ENCODE measurements around the gene ATP13A5.

Gene ATP13A5

DNA sequence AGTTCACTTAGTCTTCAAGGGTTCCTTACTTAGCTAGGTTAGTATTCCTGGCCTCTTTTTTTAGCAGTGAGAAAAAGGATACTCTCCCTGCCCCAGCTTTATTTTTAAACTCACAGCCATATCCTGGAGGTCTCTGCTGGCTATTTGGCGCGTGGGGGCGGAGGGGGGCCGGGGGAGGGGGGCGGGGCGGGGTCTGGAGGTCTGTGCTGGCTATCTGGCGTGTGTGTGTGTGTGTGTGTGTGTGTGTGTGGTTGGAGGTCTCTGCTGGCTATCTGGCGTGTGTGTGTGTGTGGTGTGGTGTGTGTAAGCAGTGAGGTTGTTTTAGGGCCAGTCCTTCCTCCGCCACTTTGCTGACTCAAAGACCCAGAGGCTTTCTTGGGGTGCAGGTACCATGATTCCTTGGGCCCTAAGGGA, 138.1 kb downstream of the ATP13A5 start:
- no peak overlapping the region for H3K27ac ChIP-seq (ENCODE audit: insufficient read depth, low read depth, low read length, poor library complexity, severe bottlenecking)
- H3K4me3 ChIP-seq (ENCODE audit: insufficient read depth, low read depth, low read length), result peak overlapping the region; percentile 56

DNA sequence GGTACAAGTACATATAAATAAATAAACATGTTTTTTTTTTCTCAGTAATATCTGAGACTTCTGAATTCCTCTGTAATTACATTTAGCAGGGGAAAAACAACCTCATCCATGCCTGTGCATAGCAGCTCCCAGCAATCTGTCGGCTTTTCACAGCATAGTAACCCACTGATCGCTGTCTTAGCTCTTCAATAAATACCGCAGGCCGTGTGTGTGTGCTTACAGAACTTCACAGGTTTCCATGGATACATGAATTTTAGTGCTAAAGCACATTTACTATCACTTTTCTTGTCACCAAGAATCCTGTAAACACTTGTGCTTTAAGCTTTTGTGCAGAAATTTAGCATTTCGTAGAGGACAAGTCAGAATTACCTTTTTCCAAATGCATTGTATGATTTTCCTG, 141.5 kb downstream of the ATP13A5 start:
- WGBS, 2 experiments, result 84 to 90% methylated on average over 5 of the region's 5 CpGs
- Histone ChIP-seq H3K4me1 (ENCODE audit: control insufficient read depth, insufficient read depth, low read length) (no peaks in the 10 kb centered on the region), H3K27ac (ENCODE audit: insufficient read depth, low read depth, low read length, poor library complexity, severe bottlenecking) (no peak overlapping the region), H3K9me3 (ENCODE audit: control insufficient read depth, low read length) (no peaks in the 10 kb centered on the region), H3K36me3 (ENCODE audit: control insufficient read depth, insufficient read depth, low read length) (no peaks in the 10 kb centered on the region), H3K4me3 (ENCODE audit: insufficient read depth, low read depth, low read length) (no peak overlapping the region), H3K27me3 (ENCODE audit: control insufficient read depth, insufficient read depth, low read length, poor library complexity, severe bottlenecking) (peaks cover 10% of the 10 kb centered on the region)

More for the DNA sequence above, 138.1 kb downstream of the ATP13A5 start:
- no peaks in the 10 kb centered on the region for H3K36me3 ChIP-seq (ENCODE audit: control insufficient read depth, insufficient read depth, low read length)
- no peaks in the 10 kb centered on the region for H3K9me3 ChIP-seq (ENCODE audit: control insufficient read depth, low read length)
- H3K27me3 ChIP-seq (ENCODE audit: control insufficient read depth, insufficient read depth, low read length, poor library complexity, severe bottlenecking), result peaks cover 22% of the 10 kb centered on the region
- H3K4me1 ChIP-seq (ENCODE audit: control insufficient read depth, insufficient read depth, low read length), result no peaks in the 10 kb centered on the region
- 11 to 23% methylated on average over 3 to 4 of the region's 9 CpGs for WGBS, 2 experiments

DNA sequence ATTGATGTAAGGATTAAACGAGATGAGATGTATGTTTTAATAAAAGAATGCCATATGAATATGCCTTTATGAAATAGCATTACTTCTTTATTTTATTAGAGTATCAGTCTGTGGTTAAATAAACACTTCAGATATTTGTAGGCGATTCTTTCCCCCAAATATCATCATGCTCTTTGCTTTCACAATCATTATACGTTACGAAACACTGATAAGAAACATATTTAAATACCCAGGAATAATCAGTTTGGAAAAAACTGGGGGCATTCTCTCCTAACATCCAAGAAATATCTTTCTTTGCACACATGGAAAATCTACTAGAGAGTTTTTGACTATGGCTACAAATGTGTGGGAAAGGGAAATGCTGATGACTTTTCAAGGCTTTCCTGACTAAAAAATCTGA, 142.0 kb downstream of the ATP13A5 start:
- Histone ChIP-seq H3K4me1 (ENCODE audit: control insufficient read depth, insufficient read depth, low read length) (no peaks in the 10 kb centered on the region), H3K9me3 (ENCODE audit: control insufficient read depth, low read length) (no peaks in the 10 kb centered on the region), H3K36me3 (ENCODE audit: control insufficient read depth, insufficient read depth, low read length) (no peaks in the 10 kb centered on the region), H3K27me3 (ENCODE audit: control insufficient read depth, insufficient read depth, low read length, poor library complexity, severe bottlenecking) (peaks cover 6% of the 10 kb centered on the region), H3K4me3 (ENCODE audit: insufficient read depth, low read depth, low read length) (no peak overlapping the region), H3K27ac (ENCODE audit: insufficient read depth, low read depth, low read length, poor library complexity, severe bottlenecking) (no peak overlapping the region)
- WGBS, 2 experiments, result 90 to 99% methylated on average over 4 of the region's 4 CpGs

DNA sequence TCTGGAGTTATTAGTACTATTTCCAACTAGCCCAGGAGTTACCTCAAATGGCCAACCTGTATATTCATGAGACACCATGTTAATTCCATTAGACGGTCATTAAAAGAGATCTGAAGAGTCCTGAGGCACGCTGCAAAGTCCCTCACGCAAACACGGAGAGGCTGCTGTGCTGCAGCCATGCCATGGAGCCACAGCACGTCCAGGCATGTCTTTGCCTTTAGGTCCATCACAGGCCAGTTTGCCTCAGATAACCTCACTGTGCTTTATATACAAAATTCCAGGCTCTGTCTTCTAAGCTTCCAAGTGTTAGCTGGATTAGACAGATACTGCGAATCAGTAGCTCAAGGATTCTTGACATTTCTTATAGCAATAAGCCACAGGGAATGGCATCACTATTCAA, 147.4 kb downstream of the ATP13A5 start:
- no peak overlapping the region for H3K4me3 ChIP-seq (ENCODE audit: insufficient read depth, low read depth, low read length)
- H3K4me1 ChIP-seq (ENCODE audit: control insufficient read depth, insufficient read depth, low read length), result peaks cover 8% of the 10 kb centered on the region
- no peak overlapping the region for H3K27ac ChIP-seq (ENCODE audit: insufficient read depth, low read depth, low read length, poor library complexity, severe bottlenecking)
- no peaks in the 10 kb centered on the region for H3K9me3 ChIP-seq (ENCODE audit: control insufficient read depth, low read length)
- no peaks in the 10 kb centered on the region for H3K27me3 ChIP-seq (ENCODE audit: control insufficient read depth, insufficient read depth, low read length, poor library complexity, severe bottlenecking)
- WGBS, 2 experiments, result 87 to 89% methylated on average over 6 of the region's 6 CpGs
- no peaks in the 10 kb centered on the region for H3K36me3 ChIP-seq (ENCODE audit: control insufficient read depth, insufficient read depth, low read length)

DNA sequence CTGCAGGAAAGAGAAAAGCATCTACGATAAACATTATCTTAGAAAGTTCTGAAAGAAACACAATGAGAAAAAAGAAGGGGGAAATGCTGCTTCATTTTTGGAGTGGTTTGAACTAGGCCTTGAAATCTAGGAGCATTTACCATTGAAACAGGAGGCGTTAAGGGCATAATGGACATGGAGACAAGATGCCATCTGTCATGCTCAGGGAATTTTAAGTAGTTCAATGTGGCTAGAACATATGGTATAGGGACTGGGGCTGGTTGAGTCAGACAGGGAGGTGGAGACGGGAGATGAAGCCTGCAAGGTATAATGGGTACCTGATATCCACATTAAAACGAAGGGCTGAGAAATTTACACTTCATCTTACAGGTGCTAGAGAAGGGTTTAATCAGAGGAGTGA, 147.9 kb downstream of the ATP13A5 start:
- Histone ChIP-seq H3K4me3 (ENCODE audit: insufficient read depth, low read depth, low read length) (no peak overlapping the region), H3K27ac (ENCODE audit: insufficient read depth, low read depth, low read length, poor library complexity, severe bottlenecking) (no peak overlapping the region), H3K27me3 (ENCODE audit: control insufficient read depth, insufficient read depth, low read length, poor library complexity, severe bottlenecking) (no peaks in the 10 kb centered on the region), H3K4me1 (ENCODE audit: control insufficient read depth, insufficient read depth, low read length) (peaks cover 14% of the 10 kb centered on the region), H3K36me3 (ENCODE audit: control insufficient read depth, insufficient read depth, low read length) (no peaks in the 10 kb centered on the region), H3K9me3 (ENCODE audit: control insufficient read depth, low read length) (no peaks in the 10 kb centered on the region)
- 87 to 92% methylated on average over 4 of the region's 4 CpGs for WGBS, 2 experiments

DNA sequence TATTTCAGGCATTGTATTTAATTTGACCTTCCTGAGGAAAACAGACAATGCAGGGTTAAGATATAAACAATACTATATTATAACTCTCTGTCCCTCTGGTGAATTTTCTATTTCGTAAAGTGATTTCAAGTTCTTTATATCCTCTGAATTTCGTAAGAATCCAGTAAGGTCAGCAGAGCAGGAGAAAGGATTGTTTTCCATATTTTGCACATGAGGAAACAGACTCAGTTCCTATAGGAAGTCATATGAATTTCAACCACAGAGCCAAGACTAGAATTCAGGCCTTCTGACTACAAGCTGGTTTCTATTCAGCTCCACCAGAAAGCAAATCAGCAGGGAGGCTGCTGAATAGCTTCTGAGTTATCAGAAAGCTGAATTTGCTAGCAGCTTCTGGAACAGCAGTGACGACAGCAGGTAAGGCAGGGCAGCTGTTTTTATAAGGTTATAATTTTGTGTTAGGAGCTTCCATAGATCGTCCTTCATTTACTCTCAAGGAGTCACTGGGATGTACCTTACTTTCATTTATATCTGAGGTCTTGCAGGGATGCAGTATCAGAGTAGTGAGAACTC, 148.6 kb downstream of the ATP13A5 start:
- H3K27ac ChIP-seq (ENCODE audit: insufficient read depth, low read depth, low read length, poor library complexity, severe bottlenecking), result no peak overlapping the region
- H3K4me1 ChIP-seq (ENCODE audit: control insufficient read depth, insufficient read depth, low read length), result peaks cover 15% of the 10 kb centered on the region
- no peaks in the 10 kb centered on the region for H3K27me3 ChIP-seq (ENCODE audit: control insufficient read depth, insufficient read depth, low read length, poor library complexity, severe bottlenecking)
- no peaks in the 10 kb centered on the region for H3K36me3 ChIP-seq (ENCODE audit: control insufficient read depth, insufficient read depth, low read length)
- no peaks in the 10 kb centered on the region for H3K9me3 ChIP-seq (ENCODE audit: control insufficient read depth, low read length)
- no peak overlapping the region for H3K4me3 ChIP-seq (ENCODE audit: insufficient read depth, low read depth, low read length)
- WGBS, 2 experiments, result 44 to 58% methylated on average over 3 to 4 of the region's 4 CpGs

DNA sequence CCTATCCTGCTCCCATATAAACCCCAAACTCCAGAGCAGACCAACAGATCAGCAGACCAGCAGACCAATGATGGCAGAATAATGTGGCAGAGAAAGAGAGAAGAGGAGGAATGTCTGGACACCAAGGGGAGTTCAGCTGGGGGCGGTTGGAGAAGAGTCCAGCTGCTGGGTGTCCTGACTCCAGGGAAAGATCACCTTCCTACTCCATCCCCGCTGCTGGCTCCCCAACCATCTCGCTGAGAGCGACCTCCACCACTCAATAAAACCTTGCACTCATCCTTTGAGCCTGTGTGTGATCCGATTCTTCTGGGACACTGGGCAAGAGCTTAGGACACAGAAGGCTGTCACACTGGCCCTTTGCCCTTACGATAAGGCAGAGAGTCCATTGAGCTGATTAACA, 150.3 kb downstream of the ATP13A5 start:
- Histone ChIP-seq H3K4me3 (ENCODE audit: insufficient read depth, low read depth, low read length) (no peak overlapping the region), H3K4me1 (ENCODE audit: control insufficient read depth, insufficient read depth, low read length) (peaks cover 15% of the 10 kb centered on the region), H3K36me3 (ENCODE audit: control insufficient read depth, insufficient read depth, low read length) (no peaks in the 10 kb centered on the region), H3K27ac (ENCODE audit: insufficient read depth, low read depth, low read length, poor library complexity, severe bottlenecking) (no peak overlapping the region), H3K9me3 (ENCODE audit: control insufficient read depth, low read length) (no peaks in the 10 kb centered on the region), H3K27me3 (ENCODE audit: control insufficient read depth, insufficient read depth, low read length, poor library complexity, severe bottlenecking) (no peaks in the 10 kb centered on the region)
- WGBS, 2 experiments, result 88 to 90% methylated on average over 6 of the region's 6 CpGs

DNA sequence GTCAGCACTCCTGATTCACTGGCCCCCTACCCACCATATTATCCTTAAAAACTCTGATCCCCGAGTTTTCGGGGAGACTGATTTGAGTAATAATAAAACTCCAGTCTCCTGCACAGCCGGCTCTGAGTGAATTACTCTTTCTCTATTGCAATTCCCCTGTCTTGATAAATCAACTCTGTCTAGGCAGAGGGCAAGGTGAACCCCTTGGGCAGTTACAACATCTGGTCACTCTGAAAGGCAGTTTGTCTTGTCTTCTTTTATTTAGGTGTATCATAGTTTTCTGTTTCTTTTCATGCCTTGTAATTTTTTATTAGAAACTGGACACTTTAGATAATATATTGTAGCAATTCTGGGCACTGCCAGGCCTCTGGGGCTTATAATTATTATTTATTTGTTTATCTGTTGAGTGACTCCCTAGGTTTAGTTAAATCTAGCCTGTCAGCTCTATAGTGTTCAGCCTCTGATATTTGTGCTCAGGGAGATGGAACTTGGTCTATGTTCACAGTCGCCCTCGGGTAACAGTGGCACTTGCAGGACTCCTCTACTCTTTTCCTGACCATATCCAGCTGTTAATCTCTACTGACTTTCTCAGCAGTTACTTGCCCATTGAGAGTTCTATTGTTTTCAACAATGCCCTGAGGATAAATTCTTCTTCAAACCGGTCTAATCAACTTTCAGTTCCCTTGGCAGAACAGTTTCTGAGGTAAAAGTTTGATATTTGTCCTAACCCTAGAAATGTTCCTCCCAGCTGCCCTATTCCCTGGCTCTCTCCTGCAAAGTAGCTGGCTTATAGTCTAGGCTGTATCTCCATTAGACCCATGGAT, 153.0 kb downstream of the ATP13A5 start:
- H3K27me3 ChIP-seq (ENCODE audit: control insufficient read depth, insufficient read depth, low read length, poor library complexity, severe bottlenecking), result no peaks in the 10 kb centered on the region
- 75 to 79% methylated on average over 6 of the region's 6 CpGs for WGBS, 2 experiments
- no peaks in the 10 kb centered on the region for H3K36me3 ChIP-seq (ENCODE audit: control insufficient read depth, insufficient read depth, low read length)
- H3K27ac ChIP-seq (ENCODE audit: insufficient read depth, low read depth, low read length, poor library complexity, severe bottlenecking), result no peak overlapping the region
- H3K4me3 ChIP-seq (ENCODE audit: insufficient read depth, low read depth, low read length), result no peak overlapping the region
- peaks cover 15% of the 10 kb centered on the region for H3K4me1 ChIP-seq (ENCODE audit: control insufficient read depth, insufficient read depth, low read length)
- H3K9me3 ChIP-seq (ENCODE audit: control insufficient read depth, low read length), result no peaks in the 10 kb centered on the region
